GM12878 (cell line): ENCODE measurements around the gene ZNF177. TPM values are rescaled to one million over a fixed set of nuclear protein-coding genes. Genes with fewer than 3 reads are reported as not detected.

Experiments
- ATAC-seq: fragments of 200-7000 bp; cut with Tn5 transposase; 3 replicates; pipeline ENCODE4 v1.9.1; 2020; ENCODE audit warnings: mild to moderate bottlenecking, moderate library complexity
- BruUV-seq: library from RNA; stranded (reverse); fragments of 400-500 nt; replicated peaks from 2 replicates; lab custom pipeline; 2021; lab: Mats Ljungman, UMichigan
- CTCF ChIA-PET: fragments of 300-600 bp; sonication (Branson Sonifier 250); formaldehyde crosslinking; extraction: SDS; loops from one replicate; lab custom pipeline; 2021; ENCODE audit warnings: inconsistent platforms; lab: Yijun Ruan, JAX
- POLR2A ChIA-PET: fragments of 350-600 bp; formaldehyde crosslinking; extraction: SDS; loops from one replicate; lab custom pipeline; 2021; ENCODE audit warnings: inconsistent platforms; lab: Charles Lee
- RAD21 ChIA-PET: fragments of 300-600 bp; sonication (Branson Sonifier 250); formaldehyde crosslinking; loops from one replicate; lab custom pipeline; 2023; ENCODE audit warnings: antibody characterized with exemption; ENCODE audit not compliant: unreplicated experiment; lab: Charles Lee
- SMC1A ChIA-PET: fragments of 300-600 bp; sonication (Branson Sonifier 250); formaldehyde crosslinking; loops from one replicate; lab custom pipeline; 2023; ENCODE audit not compliant: unreplicated experiment, uncharacterized antibody; lab: Charles Lee
- DNase-seq: peaks from one replicate; pipeline ENCODE4 v3.0.0-alpha.2; 2011; ENCODE audit warnings: low read depth, low spot score
- FAIRE-seq: peaks from 3 replicates; lab custom pipeline; 2011; peaks lifted over from hg19 to GRCh38; lab: Jason Lieb, UNC
- H2AFZ ChIP-seq: 2 replicates; pipeline ENCODE4 v1.6.0; 2011; ENCODE audit warnings: low read depth, low read length, control low read depth; ENCODE audit not compliant: control insufficient read depth
- H3K27ac ChIP-seq: 2 replicates; pipeline ENCODE4 v1.5.1; 2011; ENCODE audit warnings: control low read depth; ENCODE audit not compliant: control insufficient read depth, insufficient read depth
- H3K27me3 ChIP-seq, 2 experiments: replicated peaks in 1 of 2; 2 replicates each; pipeline versions ENCODE4 v1.6.0 to v1.6.1; 2011; ENCODE audit warnings: low read length in 1 of 2; ENCODE audit not compliant: control insufficient read depth in 2 of 2, insufficient read depth in 2 of 2
- H3K36me3 ChIP-seq, 2 experiments: 2 replicates each; pipeline ENCODE4 v1.5.1; 2011; ENCODE audit warnings: low read length in 1 of 2; ENCODE audit not compliant: control insufficient read depth in 2 of 2, insufficient read depth in 2 of 2
- H3K4me1 ChIP-seq: 2 replicates; pipeline ENCODE4 v1.6.1; 2011; ENCODE audit warnings: mild to moderate bottlenecking, low read length, moderate library complexity, mixed read lengths; ENCODE audit not compliant: control insufficient read depth, insufficient read depth
- H3K4me2 ChIP-seq: 2 replicates; pipeline ENCODE4 v1.6.0; 2011; ENCODE audit warnings: control low read depth; ENCODE audit not compliant: control insufficient read depth, insufficient read depth
- H3K4me3 ChIP-seq: fragments of 200-600 bp; sonication (generic); 2 replicates; pipeline ENCODE4 v1.5.1; 2016
- H3K79me2 ChIP-seq: 2 replicates; pipeline ENCODE4 v1.6.0; 2011; ENCODE audit warnings: low read length; ENCODE audit not compliant: control insufficient read depth, insufficient read depth
- H3K9ac ChIP-seq: 2 replicates; pipeline ENCODE4 v1.8.0; 2011; ENCODE audit warnings: low read length, control low read depth, mixed read lengths; ENCODE audit not compliant: control insufficient read depth, insufficient read depth
- H3K9me3 ChIP-seq: replicated peaks from 3 replicates; pipeline ENCODE4 v1.5.1; 2011; ENCODE audit warnings: mild to moderate bottlenecking, low read length; ENCODE audit not compliant: control insufficient read depth, insufficient read depth
- H4K20me1 ChIP-seq: 2 replicates; pipeline ENCODE4 v1.6.0; 2011; ENCODE audit not compliant: control insufficient read depth, insufficient read depth
- BHLHE40 ChIP-seq, 2 experiments: fragments of 450-650 bp in 1 of 2; IDR thresholded peaks; 2 replicates each; pipeline ENCODE4 v1.6.1; 2011 to 2017; ENCODE audit warnings: low read depth in 2 of 2, borderline replicate concordance in 1 of 2, improper control_type of control experiment in 1 of 2, low read length in 1 of 2, mild to moderate bottlenecking in 1 of 2
- CBX5 ChIP-seq: sonication (generic); IDR thresholded peaks from 2 replicates; pipeline ENCODE4 v1.6.1; 2016; ENCODE audit warnings: low read depth, moderate library complexity, mild to moderate bottlenecking, inconsistent platforms
- CHD1 ChIP-seq: IDR thresholded peaks from 2 replicates; pipeline ENCODE4 v1.6.1; 2012; ENCODE audit warnings: low read depth, low read length, improper control_type of control experiment
- FOXK2 ChIP-seq: fragments of 450-650 bp; IDR thresholded peaks from 2 replicates; pipeline ENCODE4 v1.6.1; 2017; ENCODE audit warnings: mild to moderate bottlenecking, moderate library complexity
- SREBF1 ChIP-seq: IDR thresholded peaks from 2 replicates; pipeline ENCODE4 v1.6.1; 2012; ENCODE audit warnings: mild to moderate bottlenecking, low read length
- TAF1 ChIP-seq: IDR thresholded peaks from 2 replicates; pipeline ENCODE4 v1.6.1; 2011; ENCODE audit warnings: mild to moderate bottlenecking, low read depth, low read length, borderline replicate concordance
- YY1 ChIP-seq: IDR thresholded peaks from 2 replicates; pipeline ENCODE4 v1.6.1; 2011; ENCODE audit warnings: low read depth, mild to moderate bottlenecking, low read length
- WGBS: methylation state at CpG from one replicate; pipeline ENCODE4 v1.1.6; 2016; ENCODE audit warnings: low lambda C conversion rate; ENCODE audit not compliant: insufficient replicate concordance, insufficient coverage; ENCODE audit errors: missing lambda C conversion rate; 5-methylcytosine and 5-hydroxymethylcytosine counted together
- in situ Hi-C: fragments of 300-500 bp; cut with MboI; formaldehyde crosslinking; loops from 9 replicates; pipeline ENCODE4 v1.14.3; 2018; ENCODE audit warnings: mixed read lengths
- intact Hi-C: fragments of 100-400 bp; cut with micrococcal nuclease; formaldehyde crosslinking; loops from one replicate; pipeline ENCODE4 v1.14.2; 2022; ENCODE audit not compliant: unreplicated experiment
- polyA plus RNA-seq, 11 experiments: library from polyadenylated mRNA; depleted of rRNA in 4 of 11; unstranded in 6 of 11; stranded (reverse) in 5 of 11; fragments of >200 nt; fragmentation: Nextera tagmentation in 4 of 11; fragmentation: Illumina TruSeq in 1 of 11; extraction: Ambion mirVana in 4 of 11; extraction: Trizol in 1 of 11; gene quantifications; 1 replicate in 1 of 11; 2 replicates in 10 of 11; pipeline versions ENCODE4 v1.2.1 to v1.2.3, GENCODE V29; 2011 to 2016; ENCODE audit warnings: inconsistent platforms in 2 of 11, missing spikeins in 2 of 11, low read depth in 1 of 11
- total RNA-seq, 4 experiments: library from RNA; depleted of rRNA in 3 of 4; stranded (reverse); fragments of >200 nt in 3 of 4; fragmentation: Illumina TruSeq in 1 of 4; extraction: Trizol in 1 of 4; gene quantifications; 2 replicates each; pipeline versions ENCODE4 v1.2.1 to v1.2.3, GENCODE V29; 2013 to 2021
- TF ChIP-seq, protein P1 (sequence below): fragments of 450-650 bp; formaldehyde crosslinking; IDR thresholded peaks from 2 replicates; pipeline ENCODE4 v1.5.0; 2022; ENCODE audit warnings: mild to moderate bottlenecking, missing genetic modification characterization
- TF ChIP-seq, protein P2 (sequence below): IDR thresholded peaks from 2 replicates; pipeline ENCODE4 v1.6.1; 2012; ENCODE audit warnings: low read length, inconsistent platforms
- TF ChIP-seq, protein P3 (sequence below): fragments of 450-650 bp; IDR thresholded peaks from 2 replicates; pipeline ENCODE4 v1.6.1; 2018; ENCODE audit warnings: mild to moderate bottlenecking, low read depth, moderate library complexity; ENCODE audit not compliant: partially characterized antibody
- TF ChIP-seq, protein P4 (sequence below), 3 experiments: IDR thresholded peaks in 2 of 3; conservative IDR thresholded peaks in 1 of 3; 2 replicates each; pipeline ENCODE4 v1.5.1; 2011; ENCODE audit warnings: low read depth in 3 of 3, low read length in 3 of 3, mild to moderate bottlenecking in 3 of 3, control low read depth in 2 of 3, moderate library complexity in 2 of 3, inconsistent platforms in 1 of 3, mixed read lengths in 1 of 3; ENCODE audit not compliant: control insufficient read depth in 2 of 3, insufficient read depth in 1 of 3; ENCODE audit errors: extremely low read depth in 1 of 3

ZNF177 gene
- total and polyA plus RNA-seq, 10 of the 15 experiments (the other 5 are each of a cell fraction or from before 2014, with no cell fraction given), result 0.05 to 0.98 (median 0.31) TPM; not detected in 1

DNA sequence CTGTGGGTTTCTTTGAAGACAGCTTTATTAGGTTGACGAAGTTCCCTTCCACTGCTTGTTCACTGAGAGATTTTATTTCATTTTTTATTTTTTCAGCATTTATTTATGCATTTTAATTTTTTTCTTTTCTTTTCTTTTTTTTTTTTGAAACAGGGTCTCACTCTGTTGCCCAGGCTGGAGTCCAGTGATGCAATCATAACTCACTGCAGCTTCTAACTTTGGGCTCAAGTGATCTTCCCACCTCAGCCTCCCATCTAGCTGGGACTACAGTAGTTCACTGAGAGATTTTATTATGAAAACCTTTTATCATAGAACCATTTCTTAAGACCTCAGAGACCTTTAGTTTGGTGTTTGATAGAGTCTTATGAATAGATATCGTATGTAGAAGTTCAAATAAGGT is 10.3 kb upstream of the ZNF177 start:
- Histone ChIP-seq H3K79me2 (no peaks in the 10 kb centered on the region), H3K9me3 (no peaks in the 10 kb centered on the region; the same call in 1 of the 3 replicates), H3K36me3 (no peaks in the 10 kb centered on the region), H3K27me3 (no peaks in the 10 kb centered on the region), H3K9ac (no peak overlapping the region), H4K20me1 (no peaks in the 10 kb centered on the region), H3K27ac (no peak overlapping the region), H2AFZ (no peak overlapping the region), H3K4me2 (no peak overlapping the region), H3K4me1 (no peaks in the 10 kb centered on the region), H3K4me3 (no peak overlapping the region)
- 67% methylated on average over 2 of the region's 2 CpGs for WGBS
- ATAC-seq (no peak), DNase-seq (no peak), FAIRE-seq (no peak)
- no TSS peak for BruUV-seq
- SMC1A ChIA-PET, result no interaction called here
- CTCF ChIA-PET, result no interaction called here
- TF ChIP-seq, protein P1, sequence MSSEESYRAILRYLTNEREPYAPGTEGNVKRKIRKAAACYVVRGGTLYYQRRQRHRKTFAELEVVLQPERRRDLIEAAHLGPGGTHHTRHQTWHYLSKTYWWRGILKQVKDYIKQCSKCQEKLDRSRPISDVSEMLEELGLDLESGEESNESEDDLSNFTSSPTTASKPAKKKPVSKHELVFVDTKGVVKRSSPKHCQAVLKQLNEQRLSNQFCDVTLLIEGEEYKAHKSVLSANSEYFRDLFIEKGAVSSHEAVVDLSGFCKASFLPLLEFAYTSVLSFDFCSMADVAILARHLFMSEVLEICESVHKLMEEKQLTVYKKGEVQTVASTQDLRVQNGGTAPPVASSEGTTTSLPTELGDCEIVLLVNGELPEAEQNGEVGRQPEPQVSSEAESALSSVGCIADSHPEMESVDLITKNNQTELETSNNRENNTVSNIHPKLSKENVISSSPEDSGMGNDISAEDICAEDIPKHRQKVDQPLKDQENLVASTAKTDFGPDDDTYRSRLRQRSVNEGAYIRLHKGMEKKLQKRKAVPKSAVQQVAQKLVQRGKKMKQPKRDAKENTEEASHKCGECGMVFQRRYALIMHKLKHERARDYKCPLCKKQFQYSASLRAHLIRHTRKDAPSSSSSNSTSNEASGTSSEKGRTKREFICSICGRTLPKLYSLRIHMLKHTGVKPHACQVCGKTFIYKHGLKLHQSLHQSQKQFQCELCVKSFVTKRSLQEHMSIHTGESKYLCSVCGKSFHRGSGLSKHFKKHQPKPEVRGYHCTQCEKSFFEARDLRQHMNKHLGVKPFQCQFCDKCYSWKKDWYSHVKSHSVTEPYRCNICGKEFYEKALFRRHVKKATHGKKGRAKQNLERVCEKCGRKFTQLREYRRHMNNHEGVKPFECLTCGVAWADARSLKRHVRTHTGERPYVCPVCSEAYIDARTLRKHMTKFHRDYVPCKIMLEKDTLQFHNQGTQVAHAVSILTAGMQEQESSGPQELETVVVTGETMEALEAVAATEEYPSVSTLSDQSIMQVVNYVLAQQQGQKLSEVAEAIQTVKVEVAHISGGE (CRISPR knock-in tag), result no peak
- TF ChIP-seq CHD1 (no peak), BHLHE40 (IDR thresholded peaks at IDR 0.05; ENCODE audit: borderline replicate concordance in 1 of 2, low read depth in 2 of 2, low read length in 1 of 2) (no peak), FOXK2 (no peak), YY1 (no peak), CBX5 (no peak), TAF1 (no peak), SREBF1 (no peak)
- TF ChIP-seq, protein P2, sequence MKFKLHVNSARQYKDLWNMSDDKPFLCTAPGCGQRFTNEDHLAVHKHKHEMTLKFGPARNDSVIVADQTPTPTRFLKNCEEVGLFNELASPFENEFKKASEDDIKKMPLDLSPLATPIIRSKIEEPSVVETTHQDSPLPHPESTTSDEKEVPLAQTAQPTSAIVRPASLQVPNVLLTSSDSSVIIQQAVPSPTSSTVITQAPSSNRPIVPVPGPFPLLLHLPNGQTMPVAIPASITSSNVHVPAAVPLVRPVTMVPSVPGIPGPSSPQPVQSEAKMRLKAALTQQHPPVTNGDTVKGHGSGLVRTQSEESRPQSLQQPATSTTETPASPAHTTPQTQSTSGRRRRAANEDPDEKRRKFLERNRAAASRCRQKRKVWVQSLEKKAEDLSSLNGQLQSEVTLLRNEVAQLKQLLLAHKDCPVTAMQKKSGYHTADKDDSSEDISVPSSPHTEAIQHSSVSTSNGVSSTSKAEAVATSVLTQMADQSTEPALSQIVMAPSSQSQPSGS, result no peak
- TF ChIP-seq, protein P3, sequence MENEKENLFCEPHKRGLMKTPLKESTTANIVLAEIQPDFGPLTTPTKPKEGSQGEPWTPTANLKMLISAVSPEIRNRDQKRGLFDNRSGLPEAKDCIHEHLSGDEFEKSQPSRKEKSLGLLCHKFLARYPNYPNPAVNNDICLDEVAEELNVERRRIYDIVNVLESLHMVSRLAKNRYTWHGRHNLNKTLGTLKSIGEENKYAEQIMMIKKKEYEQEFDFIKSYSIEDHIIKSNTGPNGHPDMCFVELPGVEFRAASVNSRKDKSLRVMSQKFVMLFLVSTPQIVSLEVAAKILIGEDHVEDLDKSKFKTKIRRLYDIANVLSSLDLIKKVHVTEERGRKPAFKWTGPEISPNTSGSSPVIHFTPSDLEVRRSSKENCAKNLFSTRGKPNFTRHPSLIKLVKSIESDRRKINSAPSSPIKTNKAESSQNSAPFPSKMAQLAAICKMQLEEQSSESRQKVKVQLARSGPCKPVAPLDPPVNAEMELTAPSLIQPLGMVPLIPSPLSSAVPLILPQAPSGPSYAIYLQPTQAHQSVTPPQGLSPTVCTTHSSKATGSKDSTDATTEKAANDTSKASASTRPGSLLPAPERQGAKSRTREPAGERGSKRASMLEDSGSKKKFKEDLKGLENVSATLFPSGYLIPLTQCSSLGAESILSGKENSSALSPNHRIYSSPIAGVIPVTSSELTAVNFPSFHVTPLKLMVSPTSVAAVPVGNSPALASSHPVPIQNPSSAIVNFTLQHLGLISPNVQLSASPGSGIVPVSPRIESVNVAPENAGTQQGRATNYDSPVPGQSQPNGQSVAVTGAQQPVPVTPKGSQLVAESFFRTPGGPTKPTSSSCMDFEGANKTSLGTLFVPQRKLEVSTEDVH, result no peak
- TF ChIP-seq, protein P4, sequence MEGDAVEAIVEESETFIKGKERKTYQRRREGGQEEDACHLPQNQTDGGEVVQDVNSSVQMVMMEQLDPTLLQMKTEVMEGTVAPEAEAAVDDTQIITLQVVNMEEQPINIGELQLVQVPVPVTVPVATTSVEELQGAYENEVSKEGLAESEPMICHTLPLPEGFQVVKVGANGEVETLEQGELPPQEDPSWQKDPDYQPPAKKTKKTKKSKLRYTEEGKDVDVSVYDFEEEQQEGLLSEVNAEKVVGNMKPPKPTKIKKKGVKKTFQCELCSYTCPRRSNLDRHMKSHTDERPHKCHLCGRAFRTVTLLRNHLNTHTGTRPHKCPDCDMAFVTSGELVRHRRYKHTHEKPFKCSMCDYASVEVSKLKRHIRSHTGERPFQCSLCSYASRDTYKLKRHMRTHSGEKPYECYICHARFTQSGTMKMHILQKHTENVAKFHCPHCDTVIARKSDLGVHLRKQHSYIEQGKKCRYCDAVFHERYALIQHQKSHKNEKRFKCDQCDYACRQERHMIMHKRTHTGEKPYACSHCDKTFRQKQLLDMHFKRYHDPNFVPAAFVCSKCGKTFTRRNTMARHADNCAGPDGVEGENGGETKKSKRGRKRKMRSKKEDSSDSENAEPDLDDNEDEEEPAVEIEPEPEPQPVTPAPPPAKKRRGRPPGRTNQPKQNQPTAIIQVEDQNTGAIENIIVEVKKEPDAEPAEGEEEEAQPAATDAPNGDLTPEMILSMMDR (IDR thresholded peaks at IDR 0.05 in 2 of 3, conservative IDR thresholded peaks at IDR 0.05 in 1 of 3; ENCODE audit: control insufficient read depth in 2 of 3, extremely low read depth in 1 of 3, insufficient read depth in 1 of 3, low read depth in 3 of 3, low read length in 3 of 3), result no peak
- intact Hi-C loops (no loop called here), in situ Hi-C loops (no loop called here)
- POLR2A ChIA-PET, result no interaction called here
- RAD21 ChIA-PET, result no interaction called here
